NCI-H2029 treated with DMSO at 0.1 percent for 48 hours (cell line): ENCODE data around the gene TNRC6C.

Experiments used
- DNase-seq: peaks from one replicate; lab custom pipeline; 2025; lab: John Stamatoyannopoulos, UW

Gene TNRC6C

GRCh38 chr17:78125138-78125913, 166.8 kb downstream of the TNRC6C start:
- DNase-seq = no peak

- DNase-seq = no peak
These were observed 167.7 kb downstream of the TNRC6C start for GRCh38 chr17:78125976-78126894.

- no peak for DNase-seq
These were observed 168.4 kb downstream of the TNRC6C start for GRCh38 chr17:78126895-78127238.

GRCh38 chr17:78127239-78127887, 168.9 kb downstream of the TNRC6C start:
- no peak for DNase-seq

GRCh38 chr17:78127888-78128550, 169.5 kb downstream of the TNRC6C start:
- no peak for DNase-seq

- DNase-seq = no peak
These were observed 170.2 kb downstream of the TNRC6C start, which contains the start of gene TMC6 for GRCh38 chr17:78128551-78129350. Gene TMC6, minus strand, starts transcription at chr17:78128755. Its CDS starts 1,923 bp downstream, at chr17:78126832.

- no peak for DNase-seq
These were observed 171.0 kb downstream of the TNRC6C start for GRCh38 chr17:78129351-78130089.

- DNase-seq = no peak
These were observed 171.6 kb downstream of the TNRC6C start for GRCh38 chr17:78130090-78130436.

GRCh38 chr17:78130437-78131101, 172.1 kb downstream of the TNRC6C start, which contains the start of gene TMC8:
Gene TMC8, plus strand, starts transcription at chr17:78130771. Its CDS starts 818 bp downstream, at chr17:78131589.
- no peak for DNase-seq

- DNase-seq = no peak
These were observed 172.9 kb downstream of the TNRC6C start for GRCh38 chr17:78131172-78132083.

- no peak for DNase-seq
These were observed 173.7 kb downstream of the TNRC6C start for GRCh38 chr17:78132084-78132676.

GRCh38 chr17:78132767-78133178, 174.3 kb downstream of the TNRC6C start:
- DNase-seq = no peak

GRCh38 chr17:78133179-78133951, 174.9 kb downstream of the TNRC6C start:
- DNase-seq = no peak

GRCh38 chr17:78133971-78134898, 175.7 kb downstream of the TNRC6C start:
- DNase-seq = no peak

GRCh38 chr17:78134899-78135385, 176.4 kb downstream of the TNRC6C start:
- no peak for DNase-seq

GRCh38 chr17:78135858-78136500, 177.5 kb downstream of the TNRC6C start:
- DNase-seq = no peak
